ENCODE results near the gene NOP56. TPM values are rescaled to one million over a fixed set of nuclear protein-coding genes. Genes with fewer than 3 reads are reported as not detected.

Gene NOP56
- total and polyA plus RNA-seq, 2 of the 8 experiments (the other 6 are each of a cell fraction or from before 2014, with no cell fraction given): 391 to 677 TPM

- H2BK20ac ChIP-seq (ENCODE audit: low read length): no peak overlapping the region
- H3K27me3 ChIP-seq (replicated peaks in 1 of 4; ENCODE audit: control insufficient read depth in 3 of 4, extremely low read depth in 1 of 4, insufficient read depth in 3 of 4, low read length in 3 of 4): no peaks in the 10 kb centered on the region
- no peak for FAIRE-seq
- H4K20me1 ChIP-seq (replicated peaks in 1 of 2; ENCODE audit: control insufficient read depth in 1 of 2, insufficient read depth in 2 of 2, low read length in 2 of 2): peaks cover 1 to 3% of the 10 kb centered on the region in 2 experiments
- no peak overlapping the region for H3K56ac ChIP-seq (replicated peaks; ENCODE audit: insufficient read length, low read depth, low read length)
- no peak overlapping the region for H3K4me2 ChIP-seq (ENCODE audit: insufficient read depth in 1 of 2, low read depth in 2 of 2, low read length in 2 of 2)
- no peak overlapping the region for H2BK15ac ChIP-seq (ENCODE audit: low read length)
- H3K23ac ChIP-seq (ENCODE audit: insufficient read length): no peak overlapping the region
- H3K9ac ChIP-seq (replicated peaks in 1 of 4; ENCODE audit: extremely low read depth in 1 of 4, low read depth in 3 of 4, low read length in 3 of 4): no peak overlapping the region
- H3K79me2 ChIP-seq (ENCODE audit: control insufficient read depth in 1 of 2, insufficient read depth in 2 of 2, low read length in 2 of 2): no peaks in the 10 kb centered on the region
- H3K4ac ChIP-seq (replicated peaks; ENCODE audit: insufficient read length, low read depth, low read length): no peak overlapping the region
- POLR2A ChIA-PET (ENCODE audit: partially characterized antibody): interaction anchor here (0.7 to 18.1 kb wide), 2 partner anchors 22 to 119 kb away, joined by 3 to 463 read pairs; partner anchors contain the start of genes IDH3B and NOP56
- H3K4me3 ChIP-seq (ENCODE audit: extremely low read depth in 1 of 4, insufficient read depth in 2 of 4, low read depth in 3 of 4, low read length in 4 of 4): no peak overlapping the region
- H3K27ac ChIP-seq (ENCODE audit: low read depth, low read length): no peak overlapping the region
- no peaks in the 10 kb centered on the region for H3K9me3 ChIP-seq (ENCODE audit: insufficient read depth in 2 of 2, low read depth in 1 of 2, low read length in 1 of 2)
- H4K5ac ChIP-seq (ENCODE audit: insufficient read length, low read depth, low read length): no peak overlapping the region
- no peak for DNase-seq (ENCODE audit: low read depth in 1 of 2, low spot score in 2 of 2)
- no peak overlapping the region for H4K91ac ChIP-seq (replicated peaks; ENCODE audit: insufficient read length, low read length)
- no peak overlapping the region for H2BK5ac ChIP-seq (ENCODE audit: low read depth, low read length)
- TF ChIP-seq CREB1 (IDR thresholded peaks at IDR 0.05) (no peak), JUND (IDR thresholded peaks at IDR 0.05; ENCODE audit: low read length) (no peak), SIX5 (IDR thresholded peaks at IDR 0.05; ENCODE audit: low read depth, low read length) (no peak), CBX8 (IDR thresholded peaks at IDR 0.05; ENCODE audit: borderline replicate concordance, low read depth, low read length) (no peak), CHD1 (IDR thresholded peaks at IDR 0.05; ENCODE audit: low read depth, low read length) (no peak), EGR1 (IDR thresholded peaks at IDR 0.05; ENCODE audit: borderline replicate concordance, low read depth, low read length) (no peak), RNF2 (IDR thresholded peaks at IDR 0.05; ENCODE audit: borderline replicate concordance, low read depth, low read length, missing control alignments, poor library complexity, severe bottlenecking) (no peak), BCL11A (IDR thresholded peaks at IDR 0.05; ENCODE audit: low read depth in 2 of 2, low read length in 2 of 2) (no peak)
- H3K4me1 ChIP-seq (replicated peaks in 1 of 4; ENCODE audit: control insufficient read depth in 3 of 4, insufficient read depth in 4 of 4, low read length in 3 of 4): no peaks in the 10 kb centered on the region
- H3K36me3 ChIP-seq (ENCODE audit: control insufficient read depth in 2 of 4, insufficient read depth in 4 of 4, low read length in 3 of 4): no peaks in the 10 kb centered on the region
- no peak overlapping the region for H2AFZ ChIP-seq (ENCODE audit: low read length)
- WGBS, 2 experiments (ENCODE audit: extremely low coverage in 1 of 2, insufficient coverage in 1 of 2, insufficient read length in 1 of 2, insufficient replicate concordance in 2 of 2, low coverage in 1 of 2, low lambda C conversion rate in 2 of 2, missing lambda C conversion rate in 1 of 2): 86% methylated on average over 1 of the region's 1 CpG; no CpG with 5 or more reads in 1 of the 2 experiments
- CTCF ChIA-PET (ENCODE audit: partially characterized antibody): interaction anchor here (1.0 to 1.5 kb wide), 3 partner anchors 8 to 123 kb away, joined by 4 to 5 read pairs (median 4); no protein-coding TSS in a partner anchor
- no peaks in the 10 kb centered on the region for H3K23me2 ChIP-seq (ENCODE audit: low read depth, low read length)
- no peak overlapping the region for H2BK120ac ChIP-seq (replicated peaks; ENCODE audit: low read depth, low read length)
- H3K79me1 ChIP-seq (ENCODE audit: low read depth, low read length): no peaks in the 10 kb centered on the region
- no peak overlapping the region for H4K8ac ChIP-seq (ENCODE audit: extremely low read depth, insufficient read depth, low read length)
- H2AK5ac ChIP-seq (ENCODE audit: low read depth, low read length): no peak overlapping the region
- no peak overlapping the region for H2BK12ac ChIP-seq (ENCODE audit: low read depth, low read length)
- H3K14ac ChIP-seq (ENCODE audit: insufficient read length): no peak overlapping the region
- no peak overlapping the region for H3K18ac ChIP-seq (ENCODE audit: extremely low read depth, low read length)
These were observed 8.7 kb upstream of the NOP56 start for GRCh38 chr20:2643708-2644107.
